H9 (cell line): ENCODE data around the gene EFS. TPM values are rescaled to one million over a fixed set of nuclear protein-coding genes. Genes with fewer than 3 reads are reported as not detected.

Experiments
- DNase-seq: peaks from one replicate; pipeline ENCODE4 v3.0.0-alpha.2; 2017
- H2AFZ ChIP-seq: one replicate; pipeline ENCODE4 v1.6.1; 2013; ENCODE audit warnings: mild to moderate bottlenecking, low read length, control low read depth, moderate library complexity
- H2AK5ac ChIP-seq: 2 replicates; pipeline ENCODE4 v1.6.1; 2013; ENCODE audit warnings: low read length, control low read depth, mixed read lengths; ENCODE audit not compliant: insufficient read length
- H2BK120ac ChIP-seq: one replicate; pipeline ENCODE4 v1.6.1; 2013; ENCODE audit warnings: low read depth, mild to moderate bottlenecking, low read length, control low read depth, inconsistent platforms; ENCODE audit not compliant: poor library complexity, severe bottlenecking
- H2BK12ac ChIP-seq: 2 replicates; pipeline ENCODE4 v1.6.1; 2013; ENCODE audit warnings: low read length, control low read depth, mixed read lengths, low read depth; ENCODE audit not compliant: insufficient read length
- H2BK15ac ChIP-seq: 2 replicates; pipeline ENCODE4 v1.6.1; 2013; ENCODE audit warnings: low read depth, low read length, control low read depth
- H2BK20ac ChIP-seq: one replicate; pipeline ENCODE4 v1.6.1; 2013; ENCODE audit warnings: low read depth, mild to moderate bottlenecking, low read length, control low read depth, inconsistent platforms; ENCODE audit not compliant: poor library complexity, severe bottlenecking
- H2BK5ac ChIP-seq: 2 replicates; pipeline ENCODE4 v1.6.1; 2013; ENCODE audit warnings: low read length, control low read depth, mixed read lengths; ENCODE audit not compliant: insufficient read length
- H3K14ac ChIP-seq: 2 replicates; pipeline ENCODE4 v1.6.1; 2013; ENCODE audit warnings: low read length, control low read depth; ENCODE audit not compliant: insufficient read depth
- H3K18ac ChIP-seq: 2 replicates; pipeline ENCODE4 v1.6.1; 2013; ENCODE audit warnings: low read depth, mild to moderate bottlenecking, mixed read lengths, low read length, control low read depth; ENCODE audit not compliant: insufficient read length
- H3K23ac ChIP-seq: 2 replicates; pipeline ENCODE4 v1.6.1; 2013; ENCODE audit warnings: low read length, control low read depth, mixed read lengths, low read depth; ENCODE audit not compliant: insufficient read length
- H3K23me2 ChIP-seq: 2 replicates; pipeline ENCODE4 v1.6.1; 2013; ENCODE audit warnings: low read depth, mild to moderate bottlenecking, mixed read lengths, low read length, control low read depth; ENCODE audit not compliant: insufficient read length, poor library complexity, severe bottlenecking
- H3K27ac ChIP-seq: 2 replicates; pipeline ENCODE4 v1.5.1; 2013; ENCODE audit warnings: low read length, control low read depth, mixed read lengths, low read depth; ENCODE audit not compliant: insufficient read length
- H3K27me3 ChIP-seq: 2 replicates; pipeline ENCODE4 v1.6.1; 2013; ENCODE audit warnings: low read length, control low read depth, inconsistent platforms; ENCODE audit not compliant: insufficient read depth
- H3K4ac ChIP-seq: 2 replicates; pipeline ENCODE4 v1.6.1; 2013; ENCODE audit warnings: low read depth, mild to moderate bottlenecking, control low read depth, inconsistent platforms, low read length, moderate library complexity
- H3K4me1 ChIP-seq: 2 replicates; pipeline ENCODE4 v1.6.1; 2013; ENCODE audit warnings: low read length, control low read depth, inconsistent platforms; ENCODE audit not compliant: insufficient read depth
- H3K4me2 ChIP-seq: 2 replicates; pipeline ENCODE4 v1.6.1; 2013; ENCODE audit warnings: low read length, control low read depth, mixed read lengths; ENCODE audit not compliant: insufficient read length, insufficient read depth
- H3K56ac ChIP-seq: 2 replicates; pipeline ENCODE4 v1.6.1; 2013; ENCODE audit warnings: low read depth, mild to moderate bottlenecking, mixed read lengths, low read length, control low read depth; ENCODE audit not compliant: insufficient read length
- H3K79me1 ChIP-seq: 2 replicates; pipeline ENCODE4 v1.6.1; 2013; ENCODE audit warnings: low read depth, mild to moderate bottlenecking, moderate library complexity, low read length, control low read depth, inconsistent platforms; ENCODE audit not compliant: insufficient read depth, poor library complexity, severe bottlenecking
- H3K79me2 ChIP-seq: 2 replicates; pipeline ENCODE4 v1.6.1; 2013; ENCODE audit warnings: low read length, control low read depth, inconsistent platforms; ENCODE audit not compliant: insufficient read depth
- H3K9ac ChIP-seq: 2 replicates; pipeline ENCODE4 v1.6.1; 2013; ENCODE audit warnings: low read length, control low read depth, mixed read lengths; ENCODE audit not compliant: insufficient read length; ENCODE audit errors: extremely low read depth
- H3K9me3 ChIP-seq: one replicate; pipeline ENCODE4 v1.6.1; 2013; ENCODE audit warnings: low read depth, low read length, inconsistent platforms; ENCODE audit not compliant: control insufficient read depth
- H3T11ph ChIP-seq: one replicate; pipeline ENCODE4 v1.6.1; 2013; ENCODE audit warnings: mild to moderate bottlenecking, low read length, control low read depth, inconsistent platforms
- H4K20me1 ChIP-seq: one replicate; pipeline ENCODE4 v1.6.1; 2013; ENCODE audit not compliant: control insufficient read depth, insufficient read length, insufficient read depth
- H4K5ac ChIP-seq: 2 replicates; pipeline ENCODE4 v1.6.1; 2013; ENCODE audit warnings: low read depth, mild to moderate bottlenecking, mixed read lengths, low read length, control low read depth; ENCODE audit not compliant: insufficient read length
- H4K8ac ChIP-seq: replicated peaks from 2 replicates; pipeline ENCODE4 v1.6.1; 2013; ENCODE audit warnings: low read length, control low read depth, mixed read lengths, low read depth; ENCODE audit not compliant: insufficient read length
- H4K91ac ChIP-seq: 2 replicates; pipeline ENCODE4 v1.6.1; 2013; ENCODE audit warnings: low read depth, mild to moderate bottlenecking, moderate library complexity, mixed read lengths, low read length, control low read depth; ENCODE audit not compliant: insufficient read length
- H3K27ac Mint-ChIP-seq, 3 experiments: 2 replicates in 2 of 3; 3 replicates in 1 of 3; pipeline ENCODE4 v1.8.0; 2020 to 2021; ENCODE audit warnings: mixed read lengths in 3 of 3, mild to moderate bottlenecking in 1 of 3, moderate library complexity in 1 of 3
- H3K27me3 Mint-ChIP-seq: 2 replicates; pipeline ENCODE4 v1.8.0; 2021; ENCODE audit warnings: low read depth, mild to moderate bottlenecking, moderate library complexity, mixed read lengths
- H3K36me3 Mint-ChIP-seq, 3 experiments: 2 replicates in 2 of 3; 3 replicates in 1 of 3; pipeline ENCODE4 v1.8.0; 2020 to 2021; ENCODE audit warnings: low read depth in 3 of 3, mixed read lengths in 3 of 3; ENCODE audit not compliant: insufficient read depth in 1 of 3
- H3K4me1 Mint-ChIP-seq, 2 experiments: 2 replicates each; pipeline ENCODE4 v1.8.0; 2020; ENCODE audit warnings: mixed read lengths in 2 of 2
- H3K4me3 Mint-ChIP-seq, 2 experiments: 2 replicates in 1 of 2; 3 replicates in 1 of 2; pipeline ENCODE4 v1.8.0; 2020 to 2021; ENCODE audit warnings: mild to moderate bottlenecking in 2 of 2, mixed read lengths in 2 of 2, moderate library complexity in 1 of 2
- H3K9me3 Mint-ChIP-seq, 2 experiments: 2 replicates in 1 of 2; 3 replicates in 1 of 2; pipeline ENCODE4 v1.8.0; 2020; ENCODE audit warnings: mild to moderate bottlenecking in 2 of 2, mixed read lengths in 2 of 2, moderate library complexity in 1 of 2
- CTCF ChIP-seq: fragments of 200-600 bp; sonication (generic); conservative IDR thresholded peaks from 3 replicates; pipeline ENCODE4 v1.8.0; 2021; ENCODE audit warnings: antibody characterized with exemption, mild to moderate bottlenecking
- WGBS: extraction: QIAGEN DNeasy Blood & Tissue Kit; methylation state at CpG from one replicate; pipeline ENCODE4 v1.1.7; 2013; ENCODE audit warnings: missing lambda C conversion rate, low lambda C conversion rate, mixed read lengths; ENCODE audit not compliant: insufficient read length; ENCODE audit errors: extremely low coverage; 5-methylcytosine and 5-hydroxymethylcytosine counted together
- total RNA-seq: library from RNA; stranded (reverse); gene quantifications from 2 replicates; pipeline ENCODE4 v1.2.1, GENCODE V29; 2021

EFS gene
- total RNA-seq, 1 experiment from 2014 or later, result 32.1 TPM

DNA sequence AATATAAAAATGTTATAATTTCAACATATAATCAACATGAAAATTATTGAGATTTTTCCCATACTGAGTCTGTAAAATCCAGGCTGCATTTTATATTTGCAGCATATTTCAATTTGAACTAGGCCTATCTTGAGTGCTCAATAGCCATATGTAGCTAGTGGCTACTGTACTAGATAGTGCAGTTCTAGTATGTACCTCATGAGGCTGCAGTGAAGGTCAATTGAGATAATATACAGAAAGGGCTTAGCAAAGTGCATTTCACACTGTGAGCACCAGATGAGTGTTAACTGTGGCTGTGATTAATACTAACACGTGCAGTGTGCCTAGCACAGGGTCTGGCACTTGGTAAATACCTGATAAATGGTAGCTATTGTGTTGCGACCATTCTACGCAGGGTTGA, 6.9 kb downstream of the EFS start:
- H4K91ac ChIP-seq, result no peak overlapping the region
- DNase-seq, result no peak
- H3K14ac ChIP-seq, result no peak overlapping the region
- H4K20me1 ChIP-seq, result no peaks in the 10 kb centered on the region
- no peak for TF ChIP-seq CTCF
- no peaks in the 10 kb centered on the region for H3K9me3 ChIP-seq
- H3K4me2 ChIP-seq, result no peak overlapping the region
- Mint-ChIP-seq H3K4me1 (peaks cover 15 to 16% of the 10 kb centered on the region in 2 experiments), H3K4me3 (no peak overlapping the region), H3K9me3 (no peaks in the 10 kb centered on the region), H3K27ac (no peak overlapping the region), H3K36me3 (peaks cover 17 to 53% (median 39%) of the 10 kb centered on the region in 3 experiments), H3K27me3 (peaks cover 21% of the 10 kb centered on the region)
- H3K56ac ChIP-seq, result no peak overlapping the region
- no peak overlapping the region for H2BK120ac ChIP-seq
- no peak overlapping the region for H2BK20ac ChIP-seq
- H3K4me1 ChIP-seq, result 0 out of 2 replicates have a peak, but pooled peaks cover under 1% of the 10 kb centered on the region
- no peak overlapping the region for H3K18ac ChIP-seq
- no peaks in the 10 kb centered on the region; the same call in 1 of the 2 replicates for H3K27me3 ChIP-seq
- no peak overlapping the region for H3K4ac ChIP-seq
- no peak overlapping the region for H3K9ac ChIP-seq
- no peak overlapping the region for H2BK5ac ChIP-seq
- H3T11ph ChIP-seq, result no peak overlapping the region
- H4K8ac ChIP-seq, result no peak overlapping the region
- H3K23ac ChIP-seq, result no peak overlapping the region
- no CpG with 5 or more reads among the region's 3 CpGs for WGBS
- H3K27ac ChIP-seq, result no peak overlapping the region
- H3K79me1 ChIP-seq, result no peaks in the 10 kb centered on the region
- no peak overlapping the region for H2AK5ac ChIP-seq
- no peaks in the 10 kb centered on the region for H3K79me2 ChIP-seq
- H2AFZ ChIP-seq, result no peak overlapping the region
- no peak overlapping the region for H4K5ac ChIP-seq
- H2BK12ac ChIP-seq, result no peak overlapping the region
- no peak overlapping the region for H2BK15ac ChIP-seq
- no peaks in the 10 kb centered on the region for H3K23me2 ChIP-seq
